ENCODE results near the gene FHOD3. TPM values are rescaled to one million over a fixed set of nuclear protein-coding genes. Genes with fewer than 3 reads are reported as not detected.
A peak's percentile ranks its signal among the peaks of the same experiment; 100 is the strongest.

Gene FHOD3
- total RNA-seq, 8 experiments from 2014 or later, result 1.2 to 36.1 (median 21.8) TPM

GRCh38 chr18:36649205-36649604, 351.7 kb downstream of the FHOD3 start:
- 63 to 100% (median 90%) methylated on average over 1 to 3 of the region's 3 CpGs; no CpG with 5 or more reads in 2 of the 10 experiments for WGBS, 10 experiments
- in situ Hi-C loops (cut with MboI; ENCODE audit: low pct_unique_long_range_greater_than_20kb in 2 of 9, low sequenced_read_pairs in 9 of 9, unreplicated experiment in 9 of 9), result no loop called here
- ATAC-seq (replicated peaks in 6 of 8), result no peak
- Histone ChIP-seq H3K4me1 (replicated peaks in 1 of 2) (no peaks in the 10 kb centered on the region), H3K4me3 (no peak overlapping the region), H3K27ac (no peak overlapping the region)

GRCh38 chr18:36650266-36650665, 352.8 kb downstream of the FHOD3 start:
- no peak overlapping the region for H3K27ac ChIP-seq
- 8 to 100% (median 40%) methylated on average over 1 to 3 of the region's 3 CpGs; no CpG with 5 or more reads in 1 of the 10 experiments for WGBS, 10 experiments
- no peak for ATAC-seq (replicated peaks in 6 of 8)
- H3K4me1 ChIP-seq (replicated peaks in 1 of 2), result no peaks in the 10 kb centered on the region
- in situ Hi-C loops (cut with MboI; ENCODE audit: low pct_unique_long_range_greater_than_20kb in 2 of 9, low sequenced_read_pairs in 9 of 9, unreplicated experiment in 9 of 9), result loop anchor here in 1 of 9 experiments (25.0 kb wide), 1 partner anchor 338 kb away; no protein-coding TSS in a partner anchor
- H3K4me3 ChIP-seq, result no peak overlapping the region

- 60 to 88% (median 83%) methylated on average over 1 to 6 of the region's 6 CpGs; no CpG with 5 or more reads in 3 of the 10 experiments for WGBS, 10 experiments
- Histone ChIP-seq H3K27ac (no peak overlapping the region), H3K4me1 (replicated peaks in 1 of 2) (no peaks in the 10 kb centered on the region), H3K4me3 (no peak overlapping the region)
- ATAC-seq (replicated peaks in 6 of 8), result no peak
- in situ Hi-C loops (cut with MboI; ENCODE audit: low pct_unique_long_range_greater_than_20kb in 2 of 9, low sequenced_read_pairs in 9 of 9, unreplicated experiment in 9 of 9), result loop anchor here in 1 of 9 experiments (25.0 kb wide), 1 partner anchor 339 kb away; no protein-coding TSS in a partner anchor
These were observed 353.4 kb downstream of the FHOD3 start for GRCh38 chr18:36650906-36651305.

GRCh38 chr18:36652503-36652902, 355.0 kb downstream of the FHOD3 start:
- WGBS, 10 experiments, result 68 to 100% (median 86%) methylated on average over 1 to 7 of the region's 10 CpGs; no CpG with 5 or more reads in 4 of the 10 experiments
- in situ Hi-C loops (cut with MboI; ENCODE audit: low pct_unique_long_range_greater_than_20kb in 2 of 9, low sequenced_read_pairs in 9 of 9, unreplicated experiment in 9 of 9), result loop anchor here in 1 of 9 experiments (25.0 kb wide), 1 partner anchor 340 kb away; no protein-coding TSS in a partner anchor
- H3K27ac ChIP-seq, result no peak overlapping the region
- no peak for ATAC-seq (replicated peaks in 6 of 8)
- H3K4me3 ChIP-seq, result no peak overlapping the region
- H3K4me1 ChIP-seq (replicated peaks in 1 of 2), result no peaks in the 10 kb centered on the region

GRCh38 chr18:36653141-36653869, 355.8 kb downstream of the FHOD3 start:
- WGBS, 10 experiments, result 59 to 89% (median 81%) methylated on average over 5 to 8 of the region's 8 CpGs
- in situ Hi-C loops (cut with MboI; ENCODE audit: low pct_unique_long_range_greater_than_20kb in 2 of 9, low sequenced_read_pairs in 9 of 9, unreplicated experiment in 9 of 9), result loop anchor here in 1 of 9 experiments (25.0 kb wide), 1 partner anchor 341 kb away; no protein-coding TSS in a partner anchor
- Histone ChIP-seq H3K4me1 (replicated peaks in 1 of 2) (no peaks in the 10 kb centered on the region), H3K4me3 (no peak overlapping the region), H3K27ac (no peak overlapping the region)
- ATAC-seq (replicated peaks in 6 of 8), result no peak

- in situ Hi-C loops (cut with MboI; ENCODE audit: low pct_unique_long_range_greater_than_20kb in 2 of 9, low sequenced_read_pairs in 9 of 9, unreplicated experiment in 9 of 9), result loop anchor here in 1 of 9 experiments (25.0 kb wide), 1 partner anchor 342 kb away; no protein-coding TSS in a partner anchor
- H3K4me1 ChIP-seq (replicated peaks in 1 of 2), result no peaks in the 10 kb centered on the region
- no peak overlapping the region for H3K27ac ChIP-seq
- ATAC-seq (replicated peaks in 6 of 8), result no peak
- WGBS, 10 experiments, result 85 to 100% (median 89%) methylated on average over 1 to 3 of the region's 6 CpGs; no CpG with 5 or more reads in 5 of the 10 experiments
- H3K4me3 ChIP-seq, result no peak overlapping the region
These were observed 356.4 kb downstream of the FHOD3 start for GRCh38 chr18:36653870-36654269.

- no peak overlapping the region for H3K4me3 ChIP-seq
- ATAC-seq (replicated peaks in 6 of 8), result no peak
- in situ Hi-C loops (cut with MboI; ENCODE audit: low pct_unique_long_range_greater_than_20kb in 2 of 9, low sequenced_read_pairs in 9 of 9, unreplicated experiment in 9 of 9), result loop anchor here in 1 of 9 experiments (25.0 kb wide), 1 partner anchor 343 kb away; no protein-coding TSS in a partner anchor
- WGBS, 10 experiments, result 64 to 100% (median 87%) methylated on average over 1 to 6 of the region's 6 CpGs
- no peak overlapping the region for H3K27ac ChIP-seq
- H3K4me1 ChIP-seq (replicated peaks in 1 of 2), result no peaks in the 10 kb centered on the region
These were observed 357.6 kb downstream of the FHOD3 start for GRCh38 chr18:36655074-36655473.

- in situ Hi-C loops (cut with MboI; ENCODE audit: low pct_unique_long_range_greater_than_20kb in 2 of 9, low sequenced_read_pairs in 9 of 9, unreplicated experiment in 9 of 9), result loop anchor here in 1 of 9 experiments (25.0 kb wide), 1 partner anchor 344 kb away; no protein-coding TSS in a partner anchor
- Histone ChIP-seq H3K4me1 (replicated peaks in 1 of 2) (no peaks in the 10 kb centered on the region), H3K4me3 (no peak overlapping the region), H3K27ac (no peak overlapping the region)
- 70 to 96% (median 80%) methylated on average over 1 to 4 of the region's 4 CpGs; no CpG with 5 or more reads in 3 of the 10 experiments for WGBS, 10 experiments
- peak in 1 of 8 experiments; percentile 69 for ATAC-seq (replicated peaks in 6 of 8)
These were observed 358.4 kb downstream of the FHOD3 start for GRCh38 chr18:36655930-36656329.

- Histone ChIP-seq H3K4me1 (replicated peaks in 1 of 2) (no peaks in the 10 kb centered on the region), H3K27ac (no peak overlapping the region), H3K4me3 (no peak overlapping the region)
- 20 to 100% (median 69%) methylated on average over 1 of the region's 1 CpG; no CpG with 5 or more reads in 4 of the 10 experiments for WGBS, 10 experiments
- no peak for ATAC-seq (replicated peaks in 6 of 8)
- in situ Hi-C loops (cut with MboI; ENCODE audit: low pct_unique_long_range_greater_than_20kb in 2 of 9, low sequenced_read_pairs in 9 of 9, unreplicated experiment in 9 of 9), result loop anchor here in 1 of 9 experiments (25.0 kb wide), 1 partner anchor 346 kb away; no protein-coding TSS in a partner anchor
These were observed 361.1 kb downstream of the FHOD3 start for GRCh38 chr18:36658611-36659010.

- Histone ChIP-seq H3K4me3 (no peak overlapping the region), H3K27ac (no peak overlapping the region), H3K4me1 (replicated peaks in 1 of 2) (no peaks in the 10 kb centered on the region)
- 68 to 100% (median 94%) methylated on average over 3 to 7 of the region's 7 CpGs; no CpG with 5 or more reads in 4 of the 10 experiments for WGBS, 10 experiments
- in situ Hi-C loops (cut with MboI; ENCODE audit: low pct_unique_long_range_greater_than_20kb in 2 of 9, low sequenced_read_pairs in 9 of 9, unreplicated experiment in 9 of 9), result loop anchor here in 1 of 9 experiments (25.0 kb wide), 1 partner anchor 348 kb away; no protein-coding TSS in a partner anchor
- no peak for ATAC-seq (replicated peaks in 6 of 8)
These were observed 362.8 kb downstream of the FHOD3 start for GRCh38 chr18:36660311-36660710.

GRCh38 chr18:36661999-36662398, 364.5 kb downstream of the FHOD3 start:
- WGBS, 10 experiments, result 17 to 91% (median 70%) methylated on average over 1 to 4 of the region's 5 CpGs; no CpG with 5 or more reads in 3 of the 10 experiments
- Histone ChIP-seq H3K4me1 (replicated peaks in 1 of 2) (no peaks in the 10 kb centered on the region), H3K27ac (no peak overlapping the region), H3K4me3 (no peak overlapping the region)
- in situ Hi-C loops (cut with MboI; ENCODE audit: low pct_unique_long_range_greater_than_20kb in 2 of 9, low sequenced_read_pairs in 9 of 9, unreplicated experiment in 9 of 9), result loop anchor here in 1 of 9 experiments (25.0 kb wide), 1 partner anchor 350 kb away; no protein-coding TSS in a partner anchor
- ATAC-seq (replicated peaks in 6 of 8), result peak in 3 of 8 experiments; percentile 92 to 97 (median 96)

- H3K27ac ChIP-seq, result no peak overlapping the region
- in situ Hi-C loops (cut with MboI; ENCODE audit: low pct_unique_long_range_greater_than_20kb in 2 of 9, low sequenced_read_pairs in 9 of 9, unreplicated experiment in 9 of 9), result loop anchor here in 1 of 9 experiments (25.0 kb wide), 1 partner anchor 351 kb away; no protein-coding TSS in a partner anchor
- no peaks in the 10 kb centered on the region for H3K4me1 ChIP-seq (replicated peaks in 1 of 2)
- peak in 1 of 8 experiments; percentile 43 for ATAC-seq (replicated peaks in 6 of 8)
- H3K4me3 ChIP-seq, result no peak overlapping the region
- WGBS, 10 experiments, result 92 to 100% (median 97%) methylated on average over 1 to 2 of the region's 2 CpGs; no CpG with 5 or more reads in 4 of the 10 experiments
These were observed 365.8 kb downstream of the FHOD3 start for GRCh38 chr18:36663312-36663711.

- H3K27ac ChIP-seq, result no peak overlapping the region
- 80 to 100% (median 100%) methylated on average over 1 of the region's 1 CpG; no CpG with 5 or more reads in 7 of the 10 experiments for WGBS, 10 experiments
- in situ Hi-C loops (cut with MboI; ENCODE audit: low pct_unique_long_range_greater_than_20kb in 2 of 9, low sequenced_read_pairs in 9 of 9, unreplicated experiment in 9 of 9), result loop anchor here in 1 of 9 experiments (25.0 kb wide), 1 partner anchor 354 kb away; no protein-coding TSS in a partner anchor
These were observed 368.4 kb downstream of the FHOD3 start for GRCh38 chr18:36665952-36666351.

More at GRCh38 chr18:36665952-36666351, 368.4 kb downstream of the FHOD3 start:
- no peak for ATAC-seq (replicated peaks in 6 of 8)
- H3K4me1 ChIP-seq (replicated peaks in 1 of 2), result no peaks in the 10 kb centered on the region
- no peak overlapping the region for H3K4me3 ChIP-seq
